GM19467 (cell line): ENCODE data around the gene SMAD1.
A peak's percentile ranks its signal among the peaks of the same experiment; 100 is the strongest.
"Not testable (repeated sequence)": the region's sequence is repeated elsewhere in the genome, so short reads cannot be mapped to it uniquely, and the experiment has no call there.

ENCODE experiments used
- ATAC-seq: cut with Tn5 transposase; IDR thresholded peaks from one replicate; pipeline ENCODE4 v1.9.1; 2021; ENCODE audit warnings: mild to moderate bottlenecking, moderate library complexity; ENCODE audit not compliant: unreplicated experiment

The SMAD1 gene

GRCh38 chr4:145554691-145555090, 73.0 kb downstream of the SMAD1 start:
- no peak for ATAC-seq

GRCh38 chr4:145557720-145558119, 76.1 kb downstream of the SMAD1 start:
- ATAC-seq: peak; percentile 66

DNA sequence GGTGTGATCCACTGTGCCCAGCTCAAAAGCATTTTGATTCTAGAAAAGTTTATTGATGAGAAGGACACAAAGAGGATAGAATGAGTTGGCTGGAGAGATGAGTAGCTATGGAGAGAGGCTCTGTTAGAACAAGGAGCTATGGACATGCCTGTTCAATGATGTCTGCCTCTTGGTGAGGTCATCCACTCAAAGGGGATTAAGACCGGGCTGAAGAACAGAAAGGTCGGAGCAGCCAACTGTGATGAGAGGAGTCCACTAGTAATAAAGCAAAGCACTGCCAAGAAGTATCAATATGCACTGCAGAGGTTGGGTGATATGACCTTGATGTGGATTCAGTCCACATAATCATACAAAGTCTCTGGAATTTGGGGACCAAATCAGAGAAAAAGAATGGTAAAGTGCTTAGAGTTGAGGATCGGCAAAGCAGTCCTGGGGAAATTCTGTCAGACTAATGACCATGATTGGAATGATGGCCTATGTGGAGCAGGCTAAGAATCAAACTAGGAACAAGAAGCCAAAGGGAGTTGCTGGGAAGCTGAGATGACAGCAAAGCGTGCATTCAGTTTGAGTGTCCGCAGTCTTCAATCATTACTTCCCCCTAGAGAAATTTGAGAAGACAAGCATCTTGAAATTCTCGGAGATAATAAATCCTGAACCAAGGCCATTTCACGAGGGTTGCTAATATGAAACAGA, 81.8 kb downstream of the SMAD1 start:
- no peak for ATAC-seq

GRCh38 chr4:145564540-145564939, 82.9 kb downstream of the SMAD1 start:
- no peak for ATAC-seq

- ATAC-seq: no peak
Measured at GRCh38 chr4:145565328-145565727, 83.7 kb downstream of the SMAD1 start.

- ATAC-seq: no peak
Measured at GRCh38 chr4:145566086-145566708, 84.5 kb downstream of the SMAD1 start.

DNA sequence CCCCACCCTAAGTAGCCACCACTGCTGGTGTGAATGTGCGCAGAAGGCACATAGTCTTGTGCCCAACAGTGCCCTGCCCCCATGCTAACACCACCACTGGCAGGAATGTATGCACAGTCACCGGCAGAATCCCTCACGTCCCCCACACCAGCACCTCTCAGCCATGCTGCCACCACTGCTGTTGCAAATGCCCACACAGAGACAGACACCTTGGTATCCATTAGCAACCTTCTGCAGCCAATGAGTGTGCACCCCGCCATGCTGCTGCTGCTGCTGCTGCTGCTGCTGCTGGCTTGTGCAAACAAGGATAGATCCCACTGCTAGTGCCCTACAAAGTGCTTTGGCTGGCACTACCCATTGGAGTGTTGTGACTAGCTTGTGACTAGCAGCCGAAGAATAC, 85.1 kb downstream of the SMAD1 start:
- no peak for ATAC-seq

- ATAC-seq: no peak
Measured at GRCh38 chr4:145567516-145567915, 85.9 kb downstream of the SMAD1 start.

DNA sequence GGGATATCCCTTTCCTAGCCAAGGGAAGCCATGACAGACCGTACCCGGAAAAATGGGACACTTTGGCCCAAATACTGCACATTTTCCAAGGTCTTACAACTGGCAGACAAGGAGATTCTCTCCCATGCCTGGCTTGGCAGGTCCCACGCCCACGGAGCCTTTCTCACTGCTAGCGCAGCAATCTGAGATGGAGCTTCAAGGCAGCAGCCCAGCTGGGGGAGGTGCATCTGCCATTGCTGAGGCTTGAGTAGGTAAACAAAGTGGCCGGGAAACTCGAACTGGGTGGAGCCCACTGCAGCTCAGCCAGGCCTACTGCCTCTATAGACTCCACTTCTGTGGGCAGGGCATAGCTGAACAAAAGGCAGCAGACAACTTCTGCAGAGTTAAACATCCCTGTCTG, 92.9 kb downstream of the SMAD1 start:
- ATAC-seq: not testable (repeated sequence)

GRCh38 chr4:145580906-145581305, 99.3 kb downstream of the SMAD1 start:
- ATAC-seq: no peak

- ATAC-seq: no peak
Measured at GRCh38 chr4:145583191-145584055, 101.8 kb downstream of the SMAD1 start.

- ATAC-seq: no peak
Measured at GRCh38 chr4:145587088-145587754, 105.6 kb downstream of the SMAD1 start.

DNA sequence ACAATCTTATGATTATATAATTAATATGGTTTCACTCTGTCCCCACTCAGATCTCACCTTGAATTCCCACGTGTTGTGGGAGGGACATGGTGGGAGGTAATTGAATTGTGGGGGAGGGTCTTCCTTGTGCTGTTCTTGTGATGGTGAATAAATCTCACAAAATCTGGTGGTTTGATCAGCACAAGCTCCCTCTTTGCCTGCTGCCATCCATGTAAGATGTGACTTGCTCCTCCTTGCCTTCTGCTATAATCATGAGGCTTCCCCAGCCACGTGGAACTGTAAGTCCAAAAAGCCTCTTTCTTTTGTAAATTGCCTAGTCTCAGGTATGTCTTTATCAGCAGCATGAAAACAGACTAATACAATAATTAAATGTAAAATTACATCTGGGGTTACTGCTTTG, 107.7 kb downstream of the SMAD1 start:
- not testable (repeated sequence) for ATAC-seq

- ATAC-seq: no peak
Measured at GRCh38 chr4:145589916-145590702, 108.5 kb downstream of the SMAD1 start.

- ATAC-seq: no peak
Measured at GRCh38 chr4:145602129-145602760, 120.6 kb downstream of the SMAD1 start.

- ATAC-seq: no peak
Measured at GRCh38 chr4:145605941-145606340, 124.3 kb downstream of the SMAD1 start.
